Measurements from ENCODE around the gene KIF5A. TPM values are rescaled to one million over a fixed set of nuclear protein-coding genes. Genes with fewer than 3 reads are reported as not detected.

Gene KIF5A
- total and polyA plus RNA-seq, 2 of the 13 experiments (the other 11 are each of a cell fraction or from before 2014, with no cell fraction given), result 1.6 to 11.9 TPM

DNA sequence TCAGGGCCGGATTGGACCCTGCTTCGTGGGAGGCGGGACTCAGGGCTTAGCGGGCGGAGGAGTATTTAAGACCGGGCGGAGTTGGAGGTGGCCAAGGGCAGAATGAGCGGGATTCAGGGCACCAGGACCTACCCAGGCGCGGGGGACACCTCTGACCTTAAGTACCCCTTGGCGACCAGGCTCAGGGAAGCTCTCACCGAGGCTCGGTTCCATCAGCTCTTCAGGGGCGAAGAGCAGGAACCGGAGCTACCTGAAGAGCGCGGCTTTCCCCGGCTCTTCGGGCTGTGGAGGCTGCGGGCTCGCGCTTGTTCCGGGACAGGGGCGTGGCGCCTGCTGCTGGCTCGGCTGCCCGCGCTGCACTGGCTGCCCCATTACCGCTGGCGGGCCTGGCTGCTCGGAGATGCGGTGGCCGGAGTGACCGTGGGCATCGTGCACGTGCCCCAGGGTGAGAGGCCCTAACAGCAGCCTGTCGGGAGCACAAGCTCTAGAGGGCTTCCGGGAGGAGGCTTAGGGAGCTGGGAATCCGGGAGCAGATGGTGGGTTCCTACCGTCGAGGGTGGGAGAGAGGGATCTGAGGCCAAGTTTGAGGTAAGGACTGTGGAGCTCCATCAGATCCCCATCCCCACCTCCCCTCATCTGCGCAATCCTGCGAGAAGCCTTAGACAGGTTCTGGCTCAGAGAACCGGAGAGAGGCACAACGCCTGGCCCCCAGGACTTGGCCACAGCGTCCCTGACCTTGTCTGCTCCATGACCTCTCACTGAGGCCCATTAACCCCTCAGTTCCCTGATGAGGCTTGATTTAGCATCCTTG lies 69.8 kb downstream of the KIF5A start (continued):
- TF ChIP-seq MAX (IDR thresholded peaks at IDR 0.05), result 0 out of 2 replicates have a peak, but pooled peaks have one; percentile 18
- TF ChIP-seq, protein P1, sequence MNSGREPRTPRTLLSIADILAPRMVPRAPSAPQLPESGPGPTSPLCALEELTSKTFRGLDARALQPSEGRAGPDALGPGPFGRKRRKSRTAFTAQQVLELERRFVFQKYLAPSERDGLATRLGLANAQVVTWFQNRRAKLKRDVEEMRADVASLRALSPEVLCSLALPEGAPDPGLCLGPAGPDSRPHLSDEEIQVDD (CRISPR knock-in tag; IDR thresholded peaks at IDR 0.05; ENCODE audit: borderline replicate concordance), result peak; percentile 75; the same call in 1 of the 2 replicates
- no peak for TF ChIP-seq KMT2A (CRISPR knock-in tag; IDR thresholded peaks at IDR 0.05)
- 0 out of 2 replicates have a peak, but pooled peaks have one; percentile 37 for TF ChIP-seq NR2F6 (IDR thresholded peaks at IDR 0.05)
- TF ChIP-seq NR2F6 (CRISPR knock-in tag; IDR thresholded peaks at IDR 0.05), result peak; percentile 33
- no peak for TF ChIP-seq U2AF2 (IDR thresholded peaks at IDR 0.05; ENCODE audit: low read depth, low read length)
- TF ChIP-seq ZNF550 (CRISPR knock-in tag; IDR thresholded peaks at IDR 0.05; ENCODE audit: borderline replicate concordance), result no peak
- TF ChIP-seq RCOR2 (CRISPR knock-in tag; IDR thresholded peaks at IDR 0.05), result 0 out of 2 replicates have a peak, but pooled peaks have one; percentile 14
- TF ChIP-seq PRMT3 (CRISPR knock-in tag; IDR thresholded peaks at IDR 0.05; ENCODE audit: borderline replicate concordance, low read depth), result peak; percentile 69; the same call in 1 of the 2 replicates
- 0 out of 2 replicates have a peak, but pooled peaks have one; percentile 36 for TF ChIP-seq MYC (CRISPR knock-in tag; IDR thresholded peaks at IDR 0.05; ENCODE audit: borderline replicate concordance)
- TF ChIP-seq ELK4 (CRISPR knock-in tag; IDR thresholded peaks at IDR 0.05; ENCODE audit: borderline replicate concordance), result no peak
- no peak for TF ChIP-seq THAP11 (CRISPR knock-in tag; IDR thresholded peaks at IDR 0.05)
- no peak for TF ChIP-seq DBP (CRISPR knock-in tag; IDR thresholded peaks at IDR 0.05; ENCODE audit: not compliant biosample characterization)
- TF ChIP-seq GABPB1 (CRISPR knock-in tag; IDR thresholded peaks at IDR 0.05), result peak; percentile 70; the same call in 1 of the 2 replicates
- TF ChIP-seq ZNF207 (IDR thresholded peaks at IDR 0.05; ENCODE audit: borderline replicate concordance), result no peak
- peak; percentile 59 for TF ChIP-seq ZNF263 (CRISPR knock-in tag; IDR thresholded peaks at IDR 0.05)
- peak; percentile 59; the same call in 1 of the 2 replicates for TF ChIP-seq ZNF441 (CRISPR knock-in tag; IDR thresholded peaks at IDR 0.05; ENCODE audit: borderline replicate concordance)
- peak; percentile 23; the same call in 1 of the 2 replicates for TF ChIP-seq STAG1 (CRISPR knock-in tag; IDR thresholded peaks at IDR 0.05)
- TF ChIP-seq ZNF564 (CRISPR knock-in tag; IDR thresholded peaks at IDR 0.05), result no peak
- TF ChIP-seq, protein P2, sequence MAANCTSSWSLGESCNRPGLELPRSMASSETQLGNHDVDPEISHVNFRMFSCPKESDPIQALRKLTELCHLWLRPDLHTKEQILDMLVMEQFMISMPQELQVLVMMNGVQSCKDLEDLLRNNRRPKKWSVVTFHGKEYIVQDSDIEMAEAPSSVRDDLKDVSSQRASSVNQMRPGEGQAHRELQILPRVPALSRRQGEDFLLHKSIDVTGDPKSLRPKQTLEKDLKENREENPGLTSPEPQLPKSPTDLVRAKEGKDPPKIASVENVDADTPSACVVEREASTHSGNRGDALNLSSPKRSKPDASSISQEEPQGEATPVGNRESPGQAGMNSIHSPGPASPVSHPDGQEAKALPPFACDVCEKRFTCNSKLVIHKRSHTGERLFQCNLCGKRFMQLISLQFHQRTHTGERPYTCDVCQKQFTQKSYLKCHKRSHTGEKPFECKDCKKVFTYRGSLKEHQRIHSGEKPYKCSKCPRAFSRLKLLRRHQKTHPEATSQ (CRISPR knock-in tag; IDR thresholded peaks at IDR 0.05; ENCODE audit: borderline replicate concordance), result no peak; the same call in 1 of the 2 replicates
- TF ChIP-seq, protein P3, sequence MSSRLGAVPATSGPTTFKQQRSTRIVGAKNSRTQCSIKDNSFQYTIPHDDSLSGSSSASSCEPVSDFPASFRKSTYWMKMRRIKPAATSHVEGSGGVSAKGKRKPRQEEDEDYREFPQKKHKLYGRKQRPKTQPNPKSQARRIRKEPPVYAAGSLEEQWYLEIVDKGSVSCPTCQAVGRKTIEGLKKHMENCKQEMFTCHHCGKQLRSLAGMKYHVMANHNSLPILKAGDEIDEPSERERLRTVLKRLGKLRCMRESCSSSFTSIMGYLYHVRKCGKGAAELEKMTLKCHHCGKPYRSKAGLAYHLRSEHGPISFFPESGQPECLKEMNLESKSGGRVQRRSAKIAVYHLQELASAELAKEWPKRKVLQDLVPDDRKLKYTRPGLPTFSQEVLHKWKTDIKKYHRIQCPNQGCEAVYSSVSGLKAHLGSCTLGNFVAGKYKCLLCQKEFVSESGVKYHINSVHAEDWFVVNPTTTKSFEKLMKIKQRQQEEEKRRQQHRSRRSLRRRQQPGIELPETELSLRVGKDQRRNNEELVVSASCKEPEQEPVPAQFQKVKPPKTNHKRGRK (CRISPR knock-in tag; IDR thresholded peaks at IDR 0.05), result no peak
- TF ChIP-seq, protein P4, sequence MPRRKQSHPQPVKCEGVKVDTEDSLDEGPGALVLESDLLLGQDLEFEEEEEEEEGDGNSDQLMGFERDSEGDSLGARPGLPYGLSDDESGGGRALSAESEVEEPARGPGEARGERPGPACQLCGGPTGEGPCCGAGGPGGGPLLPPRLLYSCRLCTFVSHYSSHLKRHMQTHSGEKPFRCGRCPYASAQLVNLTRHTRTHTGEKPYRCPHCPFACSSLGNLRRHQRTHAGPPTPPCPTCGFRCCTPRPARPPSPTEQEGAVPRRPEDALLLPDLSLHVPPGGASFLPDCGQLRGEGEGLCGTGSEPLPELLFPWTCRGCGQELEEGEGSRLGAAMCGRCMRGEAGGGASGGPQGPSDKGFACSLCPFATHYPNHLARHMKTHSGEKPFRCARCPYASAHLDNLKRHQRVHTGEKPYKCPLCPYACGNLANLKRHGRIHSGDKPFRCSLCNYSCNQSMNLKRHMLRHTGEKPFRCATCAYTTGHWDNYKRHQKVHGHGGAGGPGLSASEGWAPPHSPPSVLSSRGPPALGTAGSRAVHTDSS (CRISPR knock-in tag; conservative IDR thresholded peaks at IDR 0.05), result no peak
